H1 (cell line): ENCODE measurements around the gene SKIDA1. TPM values are rescaled to one million over a fixed set of nuclear protein-coding genes. Genes with fewer than 3 reads are reported as not detected.

Experiments used
- CTCF ChIA-PET: fragments of 300-600 bp; sonication (Branson Sonifier 250); formaldehyde crosslinking; loops from one replicate; lab custom pipeline; 2021; ENCODE audit not compliant: partially characterized antibody; lab: Charles Lee
- POLR2A ChIA-PET: fragments of 300-600 bp; sonication (Branson Sonifier 250); formaldehyde crosslinking; loops from one replicate; lab custom pipeline; 2021; ENCODE audit warnings: inconsistent platforms; ENCODE audit not compliant: partially characterized antibody; lab: Charles Lee
- DNase-seq, 2 experiments: peaks; one replicate each; pipeline versions ENCODE4 v3.0.0 to v3.0.0-alpha.2; 2010 to 2022; ENCODE audit warnings: low spot score in 2 of 2, low read depth in 1 of 2, mixed read lengths in 1 of 2
- FAIRE-seq: peaks from 2 replicates; lab custom pipeline; 2011; peaks lifted over from hg19 to GRCh38; lab: Jason Lieb, UNC
- H2AFZ ChIP-seq: 2 replicates; pipeline ENCODE4 v1.8.1; 2012; ENCODE audit warnings: low read length, inconsistent platforms
- H2AK5ac ChIP-seq: 2 replicates; pipeline ENCODE4 v1.6.1; 2013; ENCODE audit warnings: low read depth, low read length
- H2BK120ac ChIP-seq: replicated peaks from 2 replicates; pipeline ENCODE3; 2013; ENCODE audit warnings: low read depth, low read length, inconsistent platforms
- H2BK12ac ChIP-seq: 2 replicates; pipeline ENCODE4 v1.6.1; 2013; ENCODE audit warnings: low read depth, low read length
- H2BK15ac ChIP-seq: 2 replicates; pipeline ENCODE4 v1.6.1; 2013; ENCODE audit warnings: low read length
- H2BK20ac ChIP-seq: 2 replicates; pipeline ENCODE4 v1.6.1; 2013; ENCODE audit warnings: low read length
- H2BK5ac ChIP-seq: 2 replicates; pipeline ENCODE4 v1.6.1; 2013; ENCODE audit warnings: low read depth, low read length
- H3K14ac ChIP-seq: 2 replicates; pipeline ENCODE4 v1.6.1; 2013; ENCODE audit warnings: inconsistent platforms; ENCODE audit not compliant: insufficient read length
- H3K18ac ChIP-seq: 2 replicates; pipeline ENCODE4 v1.6.1; 2013; ENCODE audit warnings: low read length; ENCODE audit errors: extremely low read depth
- H3K23ac ChIP-seq: 2 replicates; pipeline ENCODE4 v1.6.1; 2013; ENCODE audit warnings: inconsistent platforms; ENCODE audit not compliant: insufficient read length
- H3K23me2 ChIP-seq: 2 replicates; pipeline ENCODE4 v1.6.1; 2013; ENCODE audit warnings: low read depth, low read length
- H3K27ac ChIP-seq: 2 replicates; pipeline ENCODE4 v1.6.1; 2011; ENCODE audit warnings: low read depth, low read length, inconsistent platforms
- H3K27me3 ChIP-seq, 4 experiments: replicated peaks in 1 of 4; 1 replicate in 1 of 4; 2 replicates in 3 of 4; pipeline versions ENCODE4 v1.6.1 to v1.8.1; 2011 to 2013; ENCODE audit warnings: low read length in 3 of 4, mild to moderate bottlenecking in 3 of 4, inconsistent platforms in 2 of 4, mixed read lengths in 2 of 4, moderate library complexity in 1 of 4; ENCODE audit not compliant: control insufficient read depth in 3 of 4, insufficient read depth in 3 of 4; ENCODE audit errors: extremely low read depth in 1 of 4
- H3K36me3 ChIP-seq, 4 experiments: 2 replicates each; pipeline versions ENCODE4 v1.6.1 to v1.8.1; 2011 to 2013; ENCODE audit warnings: mild to moderate bottlenecking in 4 of 4, low read length in 3 of 4, moderate library complexity in 2 of 4, control low read depth in 1 of 4, inconsistent platforms in 1 of 4; ENCODE audit not compliant: insufficient read depth in 4 of 4, control insufficient read depth in 2 of 4
- H3K4ac ChIP-seq: replicated peaks from 2 replicates; pipeline ENCODE3; 2013; ENCODE audit warnings: low read length, low read depth, mixed read lengths, inconsistent platforms; ENCODE audit not compliant: insufficient read length
- H3K4me1 ChIP-seq, 4 experiments: replicated peaks in 1 of 4; 1 replicate in 1 of 4; 2 replicates in 3 of 4; pipeline versions ENCODE4 v1.6.1 to v1.8.1; 2011 to 2013; ENCODE audit warnings: low read length in 3 of 4, inconsistent platforms in 2 of 4, mixed read lengths in 1 of 4; ENCODE audit not compliant: insufficient read depth in 4 of 4, control insufficient read depth in 3 of 4
- H3K4me2 ChIP-seq, 2 experiments: 2 replicates each; pipeline versions ENCODE4 v1.6.1 to v1.8.1; 2011 to 2013; ENCODE audit warnings: low read depth in 2 of 2, low read length in 2 of 2, control low read depth in 1 of 2, inconsistent platforms in 1 of 2, mild to moderate bottlenecking in 1 of 2; ENCODE audit not compliant: insufficient read depth in 1 of 2
- H3K4me3 ChIP-seq, 4 experiments: fragments of 200-600, 300-600 bp in 1 of 4; sonication (generic), shearing (Covaris generic), sonication (Bioruptor Twin) in 1 of 4; 2 replicates each; pipeline versions ENCODE4 v1.5.1 to v1.8.1; 2011 to 2016; ENCODE audit warnings: low read length in 4 of 4, low read depth in 3 of 4, control low read depth in 2 of 4, inconsistent platforms in 2 of 4, mild to moderate bottlenecking in 2 of 4, mixed read lengths in 1 of 4, moderate library complexity in 1 of 4; ENCODE audit not compliant: insufficient read depth in 2 of 4; ENCODE audit errors: extremely low read depth in 1 of 4
- H3K56ac ChIP-seq: replicated peaks from 2 replicates; pipeline ENCODE3; 2013; ENCODE audit warnings: low read depth, mild to moderate bottlenecking, mixed read lengths, low read length, inconsistent platforms; ENCODE audit not compliant: insufficient read length
- H3K79me1 ChIP-seq: 2 replicates; pipeline ENCODE4 v1.6.1; 2013; ENCODE audit warnings: low read depth, low read length, control low read depth
- H3K79me2 ChIP-seq, 2 experiments: 2 replicates each; pipeline versions ENCODE4 v1.6.1 to v1.8.1; 2012 to 2013; ENCODE audit warnings: low read length in 2 of 2, mild to moderate bottlenecking in 2 of 2, inconsistent platforms in 1 of 2; ENCODE audit not compliant: insufficient read depth in 2 of 2, control insufficient read depth in 1 of 2
- H3K9ac ChIP-seq, 4 experiments: replicated peaks in 1 of 4; 1 replicate in 1 of 4; 2 replicates in 3 of 4; pipeline versions ENCODE4 v1.6.1 to v1.8.1; 2011 to 2013; ENCODE audit warnings: low read depth in 3 of 4, low read length in 3 of 4, control low read depth in 2 of 4, mild to moderate bottlenecking in 2 of 4, moderate library complexity in 2 of 4, inconsistent platforms in 1 of 4; ENCODE audit errors: extremely low read depth in 1 of 4
- H3K9me3 ChIP-seq, 2 experiments: 2 replicates each; pipeline versions ENCODE4 v1.6.1 to v1.8.1; 2012 to 2013; ENCODE audit warnings: mild to moderate bottlenecking in 2 of 2, moderate library complexity in 2 of 2, control low read depth in 1 of 2, inconsistent platforms in 1 of 2, low read depth in 1 of 2, low read length in 1 of 2, mixed read lengths in 1 of 2; ENCODE audit not compliant: insufficient read depth in 2 of 2
- H4K20me1 ChIP-seq, 2 experiments: replicated peaks in 1 of 2; 2 replicates each; pipeline versions ENCODE3 to v1.8.1; 2011 to 2013; ENCODE audit warnings: inconsistent platforms in 2 of 2, low read length in 2 of 2, mild to moderate bottlenecking in 1 of 2; ENCODE audit not compliant: insufficient read depth in 2 of 2, control insufficient read depth in 1 of 2
- H4K5ac ChIP-seq: 2 replicates; pipeline ENCODE4 v1.6.1; 2013; ENCODE audit warnings: low read length, low read depth, mixed read lengths, inconsistent platforms; ENCODE audit not compliant: insufficient read length
- H4K8ac ChIP-seq: 2 replicates; pipeline ENCODE4 v1.8.0; 2013; ENCODE audit warnings: mild to moderate bottlenecking, moderate library complexity, low read length, inconsistent platforms; ENCODE audit not compliant: insufficient read depth; ENCODE audit errors: extremely low read depth
- H4K91ac ChIP-seq: replicated peaks from 2 replicates; pipeline ENCODE3; 2013; ENCODE audit warnings: low read length, mixed read lengths, inconsistent platforms; ENCODE audit not compliant: insufficient read length
- EP300 ChIP-seq, 2 experiments: IDR thresholded peaks; 1 replicate in 1 of 2; 2 replicates in 1 of 2; pipeline ENCODE4 v1.6.1; 2011 to 2012; ENCODE audit warnings: low read depth in 2 of 2, low read length in 2 of 2, mild to moderate bottlenecking in 2 of 2, borderline replicate concordance in 1 of 2, inconsistent platforms in 1 of 2, moderate library complexity in 1 of 2
- GABPA ChIP-seq: IDR thresholded peaks from 2 replicates; pipeline ENCODE4 v1.6.1; 2011; ENCODE audit warnings: mild to moderate bottlenecking, low read length, moderate library complexity, borderline replicate concordance; ENCODE audit not compliant: insufficient read depth
- NANOG ChIP-seq: IDR thresholded peaks from 2 replicates; pipeline ENCODE4 v1.6.1; 2011; ENCODE audit warnings: low read length, low read depth, mild to moderate bottlenecking, inconsistent platforms; ENCODE audit not compliant: insufficient read depth, poor library complexity, severe bottlenecking
- RFX5 ChIP-seq: IDR thresholded peaks from 2 replicates; pipeline ENCODE4 v1.6.1; 2011; ENCODE audit warnings: low read depth, low read length, improper control_type of control experiment, borderline replicate concordance
- SP4 ChIP-seq: IDR thresholded peaks from 2 replicates; pipeline ENCODE4 v1.6.1; 2012; ENCODE audit warnings: low read length, inconsistent platforms
- WGBS, 2 experiments: shearing (Covaris generic) in 1 of 2; methylation state at CpG; one replicate each; pipeline versions ENCODE4 v1.1.6 to v1.1.7; 2013 to 2015; ENCODE audit warnings: low lambda C conversion rate in 2 of 2, mixed read lengths in 2 of 2, inconsistent platforms in 1 of 2, low coverage in 1 of 2, missing lambda C conversion rate in 1 of 2; ENCODE audit not compliant: insufficient replicate concordance in 2 of 2, insufficient coverage in 1 of 2, insufficient read length in 1 of 2; ENCODE audit errors: extremely low coverage in 1 of 2, missing lambda C conversion rate in 1 of 2; 5-methylcytosine and 5-hydroxymethylcytosine counted together
- polyA plus RNA-seq, 7 experiments: library from polyadenylated mRNA; depleted of rRNA in 3 of 7; stranded (reverse) in 5 of 7; unstranded in 2 of 7; fragments of >200 nt in 5 of 7; fragments of 200-250 nt in 2 of 7; gene quantifications; 1 replicate in 5 of 7; 2 replicates in 1 of 7; 4 replicates in 1 of 7; pipeline versions ENCODE4 v1.2.1 to v1.2.3, GENCODE V29; 2011 to 2013; ENCODE audit warnings: missing spikeins in 2 of 7, mixed read lengths in 2 of 7
- total RNA-seq: library from RNA; stranded (reverse); fragmentation: NEBNext Ultra II Directional; extraction: Animal tissue kit (Norgen Biotek cat#: 25700); gene quantifications from 2 replicates; pipeline ENCODE4 v1.2.1, GENCODE V29; 2021

Gene SKIDA1
- total and polyA plus RNA-seq, 2 of the 8 experiments (the other 6 are each of a cell fraction or from before 2014, with no cell fraction given) = 1.5 to 8.0 TPM

DNA sequence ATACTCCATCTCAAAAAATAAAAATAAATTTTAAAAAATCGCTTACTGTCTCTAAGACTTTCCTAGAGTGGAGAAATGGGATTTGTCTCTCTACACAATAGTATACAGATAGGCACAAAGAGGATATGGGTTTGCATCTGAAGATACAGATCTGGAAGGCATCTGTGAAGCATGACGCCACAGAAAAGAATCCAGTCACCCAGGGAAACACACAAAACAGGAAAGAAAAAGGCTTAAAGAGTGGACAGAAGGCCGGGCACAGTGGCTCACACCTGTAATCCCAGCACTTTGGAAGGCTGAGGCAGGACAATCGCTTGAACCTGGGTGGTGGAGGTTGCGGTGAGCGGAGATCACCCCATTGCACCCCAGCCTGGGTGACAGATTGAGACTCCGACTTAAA lies 61.3 kb downstream of the SKIDA1 start:
- H3K4me3 ChIP-seq = no peak overlapping the region
- WGBS, 2 experiments = 91% methylated on average over 7 of the region's 7 CpGs; no CpG with 5 or more reads in 1 of the 2 experiments
- H4K20me1 ChIP-seq = no peaks in the 10 kb centered on the region
- no peaks in the 10 kb centered on the region for H3K79me1 ChIP-seq
- no peak overlapping the region for H2BK120ac ChIP-seq
- no peak overlapping the region for H4K5ac ChIP-seq
- H2AK5ac ChIP-seq = no peak overlapping the region
- no peak overlapping the region for H3K18ac ChIP-seq
- H3K36me3 ChIP-seq = no peaks in the 10 kb centered on the region
- FAIRE-seq (no peak), DNase-seq (no peak)
- POLR2A ChIA-PET = no interaction called here
- CTCF ChIA-PET = interaction anchor here (0.5 to 0.9 kb wide), 3 partner anchors 30 to 188 kb away, joined by 3 to 4 read pairs (median 4); no protein-coding TSS in a partner anchor
- H2BK12ac ChIP-seq = no peak overlapping the region
- H3K14ac ChIP-seq = no peak overlapping the region
- H3K4me1 ChIP-seq = no peaks in the 10 kb centered on the region
- no peak overlapping the region for H2BK15ac ChIP-seq
- H3K27me3 ChIP-seq = no peaks in the 10 kb centered on the region
- H4K91ac ChIP-seq = no peak overlapping the region
- H3K56ac ChIP-seq = no peak overlapping the region
- no peak overlapping the region for H2BK20ac ChIP-seq
- H3K4me2 ChIP-seq = no peak overlapping the region
- no peak for TF ChIP-seq NANOG
- TF ChIP-seq EP300 (IDR thresholded peaks at IDR 0.05; ENCODE audit: borderline replicate concordance in 1 of 2, low read depth in 2 of 2, low read length in 2 of 2) = no peak
- no peak for TF ChIP-seq RFX5
- TF ChIP-seq SP4 = no peak
- no peak for TF ChIP-seq GABPA
- no peak overlapping the region for H3K27ac ChIP-seq
- no peaks in the 10 kb centered on the region for H3K23me2 ChIP-seq
- H3K79me2 ChIP-seq = no peaks in the 10 kb centered on the region
- H2BK5ac ChIP-seq = no peak overlapping the region
- H4K8ac ChIP-seq = no peak overlapping the region
- no peak overlapping the region for H2AFZ ChIP-seq
- H3K9ac ChIP-seq = no peak overlapping the region
- H3K9me3 ChIP-seq = no peaks in the 10 kb centered on the region
- H3K23ac ChIP-seq = no peak overlapping the region
- no peak overlapping the region for H3K4ac ChIP-seq
